GM10847 (cell line): Measurements from ENCODE around the gene RBP7.

Source experiments
- POLR2A ChIP-seq: IDR thresholded peaks from 2 replicates; pipeline ENCODE4 v1.6.1; 2011; ENCODE audit not compliant: insufficient read length; ENCODE audit errors: extremely low read depth

The RBP7 gene

DNA sequence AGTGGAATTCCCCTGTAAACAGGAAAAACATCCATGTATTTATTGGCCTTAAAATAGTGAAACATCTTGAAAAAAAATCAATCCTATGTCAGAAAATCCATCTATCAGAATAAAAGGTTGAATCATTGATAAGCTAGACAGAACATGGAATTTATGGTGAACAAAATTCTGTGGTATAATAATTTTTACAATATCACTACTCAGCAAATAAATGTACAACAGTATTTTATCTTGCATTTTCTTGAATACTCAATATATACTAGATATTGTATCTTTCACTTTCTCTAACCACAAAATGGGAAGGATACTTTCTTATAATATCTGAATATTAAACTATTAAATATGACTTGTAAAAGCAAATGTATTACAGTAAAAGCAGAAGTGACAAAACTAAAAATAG lies 30.0 kb downstream of the RBP7 start:
- TF ChIP-seq POLR2A: no peak

DNA sequence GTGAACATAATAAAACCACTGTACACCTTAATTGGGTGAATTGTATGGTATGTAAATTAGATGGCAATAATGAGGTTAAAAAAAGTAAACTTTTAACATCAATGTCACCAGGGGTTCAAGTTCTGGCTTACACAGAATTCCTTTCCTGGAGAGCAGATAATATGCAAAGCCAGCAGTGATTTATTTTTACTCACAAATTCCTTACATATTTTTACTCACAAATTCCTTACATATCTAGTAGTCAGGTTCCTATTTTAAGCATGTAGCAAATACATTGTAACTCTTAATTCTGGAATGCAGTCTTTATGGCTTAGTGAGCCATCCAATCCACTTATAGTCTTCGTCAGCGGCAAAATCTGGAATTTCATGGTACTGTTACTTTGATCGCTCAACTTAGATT lies 34.4 kb downstream of the RBP7 start:
- TF ChIP-seq POLR2A: no peak

GRCh38 chr1:10032590-10033358 lies 35.7 kb downstream of the RBP7 start, which contains the start of gene UBE4B:
Gene UBE4B (plus strand): TSS chr1:10032958. CDS start chr1:10033671, 713 bp downstream.
- TF ChIP-seq POLR2A: no peak

GRCh38 chr1:10033359-10033845 lies 36.4 kb downstream of the RBP7 start:
- TF ChIP-seq POLR2A: no peak

GRCh38 chr1:10042746-10043145 lies 45.7 kb downstream of the RBP7 start:
- TF ChIP-seq POLR2A: no peak

GRCh38 chr1:10045480-10046355 lies 48.7 kb downstream of the RBP7 start:
- TF ChIP-seq POLR2A: no peak

DNA sequence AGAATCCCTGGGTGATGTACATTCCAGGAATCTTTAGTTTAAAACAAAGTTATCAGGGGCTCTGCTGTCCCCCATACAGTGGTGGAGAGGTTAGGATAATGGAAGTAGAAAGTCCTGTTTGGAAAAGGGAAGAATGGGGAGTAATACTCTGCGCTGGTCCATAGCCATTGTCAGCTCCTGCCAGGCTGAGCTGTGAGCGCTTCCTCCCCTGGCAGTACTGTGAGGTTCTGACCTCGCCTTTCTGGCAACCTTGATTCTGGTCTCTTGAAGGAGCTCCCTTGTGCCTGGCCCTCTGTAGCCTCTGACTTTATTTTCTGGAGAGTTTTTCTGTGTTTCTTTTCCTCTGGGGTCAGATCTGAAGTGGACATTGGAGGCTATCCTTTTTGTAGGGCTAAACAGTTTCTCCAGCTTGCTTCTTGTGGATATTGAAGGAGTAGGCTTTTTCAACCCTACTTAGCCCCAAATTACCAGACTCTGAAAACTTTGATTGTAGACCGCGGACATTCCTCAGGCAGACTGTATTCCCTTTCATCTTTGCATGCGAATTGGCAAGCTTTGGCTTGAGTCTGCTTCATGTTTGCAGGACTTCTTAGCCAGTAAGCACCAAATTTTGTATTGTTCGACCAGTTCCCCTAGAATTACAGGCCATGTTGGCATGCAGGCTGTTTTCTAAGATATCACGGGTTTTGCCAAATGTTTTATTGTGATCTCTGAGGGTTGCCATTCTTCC lies 49.5 kb downstream of the RBP7 start:
- TF ChIP-seq POLR2A: no peak

- no peak for TF ChIP-seq POLR2A
Observed at GRCh38 chr1:10048601-10049000, 51.6 kb downstream of the RBP7 start.

DNA sequence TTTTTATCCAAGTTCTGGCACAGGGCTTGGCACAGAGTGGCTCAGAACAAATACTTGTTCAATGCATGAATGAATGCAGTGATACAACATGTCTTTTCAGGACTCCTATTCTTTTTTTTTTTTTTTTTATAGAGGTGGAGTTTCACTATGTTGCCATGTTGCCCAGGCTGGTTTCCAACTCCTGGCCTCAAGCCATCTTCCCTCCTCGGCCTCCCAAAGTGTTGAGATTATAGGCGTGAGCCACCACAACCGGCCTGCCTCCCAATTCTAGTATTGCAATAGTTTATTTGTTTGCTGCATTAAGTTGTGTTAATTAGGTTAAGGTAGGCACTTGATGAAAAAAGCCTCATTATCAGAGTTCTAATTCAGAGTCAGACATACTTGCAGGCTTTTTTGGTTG lies 53.6 kb downstream of the RBP7 start:
- TF ChIP-seq POLR2A: no peak

DNA sequence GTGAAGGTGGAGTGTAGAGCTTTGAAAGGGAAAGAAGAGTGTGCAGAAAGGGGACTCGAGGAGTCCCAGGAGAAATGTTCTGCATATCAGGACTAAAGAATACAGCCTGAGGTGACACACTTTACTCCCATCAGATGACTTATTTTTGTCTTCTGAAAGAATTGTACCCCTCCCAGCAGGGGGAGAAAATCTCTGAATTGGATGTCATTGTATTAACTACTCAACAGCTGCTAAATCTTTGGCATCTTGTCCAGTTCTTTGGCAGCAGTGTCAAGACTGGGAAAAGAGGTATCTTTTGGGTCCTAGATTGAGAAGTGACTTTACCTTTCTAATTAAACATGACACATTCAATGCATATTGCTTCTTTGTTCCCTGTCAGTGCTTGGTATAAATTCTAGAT lies 54.6 kb downstream of the RBP7 start:
- no peak for TF ChIP-seq POLR2A

- TF ChIP-seq POLR2A: no peak
Observed at GRCh38 chr1:10052347-10052746, 55.3 kb downstream of the RBP7 start.

DNA sequence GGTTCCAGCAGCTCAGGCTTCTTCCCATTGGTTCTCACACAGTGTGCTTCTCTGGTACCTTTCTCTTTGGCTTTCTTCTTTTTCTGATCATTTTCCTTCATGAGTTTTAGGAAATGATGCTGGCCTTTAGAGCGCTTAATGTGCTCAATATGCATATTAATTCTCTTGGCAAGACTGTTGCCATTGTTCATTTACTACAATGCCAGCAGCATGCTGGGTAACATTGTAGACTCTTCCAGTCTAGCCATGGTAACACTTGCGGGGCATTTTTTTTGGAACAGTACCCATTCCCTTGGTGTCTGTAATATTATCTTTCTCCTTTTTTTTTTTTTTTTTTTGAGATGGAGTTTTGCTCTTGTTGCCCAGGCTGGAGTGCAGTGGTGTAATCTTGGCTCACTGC lies 57.4 kb downstream of the RBP7 start:
- no peak for TF ChIP-seq POLR2A

DNA sequence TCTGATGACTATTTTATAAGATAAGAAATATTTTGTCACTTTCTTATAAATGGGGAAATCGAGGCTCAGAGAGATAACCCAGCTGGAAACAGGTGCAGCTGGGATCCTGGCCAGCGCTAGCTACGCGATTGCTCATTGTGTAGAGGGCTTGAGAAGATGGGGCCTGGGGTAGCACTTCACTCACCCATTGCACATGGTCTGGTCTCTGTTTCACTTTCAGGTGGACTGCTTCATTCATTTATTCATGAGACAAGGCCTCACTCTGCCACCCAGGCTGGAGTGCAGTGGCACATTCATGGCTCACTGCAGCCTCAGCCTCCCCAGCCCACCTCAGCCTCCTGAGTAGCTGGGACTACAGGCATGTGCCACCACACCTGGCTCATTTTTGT lies 59.6 kb downstream of the RBP7 start:
- TF ChIP-seq POLR2A: no peak

DNA sequence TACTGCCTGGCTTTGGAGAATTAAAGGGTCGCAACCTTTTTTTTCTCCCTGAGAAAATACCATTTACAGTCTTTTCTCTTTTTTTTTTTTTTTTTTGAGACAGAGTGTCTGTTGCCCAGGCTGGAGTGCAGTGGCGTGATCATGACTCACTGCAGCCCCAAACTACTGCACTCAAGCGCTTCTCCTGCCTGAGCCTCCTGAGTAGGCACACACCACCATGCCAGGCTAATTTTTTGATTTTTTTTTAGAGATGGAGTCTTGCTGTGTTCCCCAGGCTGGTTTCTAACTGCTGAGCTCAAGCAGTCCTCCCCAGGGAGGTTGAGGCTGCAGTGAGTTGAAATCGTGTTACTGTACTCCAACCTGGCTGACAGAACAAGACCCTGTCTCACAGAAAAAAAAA lies 60.3 kb downstream of the RBP7 start:
- no peak for TF ChIP-seq POLR2A

DNA sequence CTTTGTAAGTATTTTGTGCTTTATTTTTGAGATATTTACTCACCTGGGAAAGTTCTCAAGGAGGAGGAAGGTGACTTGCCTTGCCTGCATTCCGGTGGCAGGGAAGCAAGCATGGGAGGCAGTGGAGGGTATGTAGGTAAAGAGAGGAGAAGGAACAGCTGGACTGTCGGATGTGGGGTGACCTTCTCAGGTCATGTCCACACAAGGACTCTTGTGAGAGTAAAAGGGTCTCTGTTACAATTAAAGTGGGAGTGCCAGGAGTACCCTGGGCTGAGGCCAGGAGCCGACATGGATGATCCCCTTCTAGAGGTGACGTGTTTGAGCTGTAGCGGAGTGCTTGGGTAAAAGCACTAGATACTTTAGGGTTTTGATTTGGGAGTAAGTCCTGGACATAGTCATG lies 60.8 kb downstream of the RBP7 start:
- no peak for TF ChIP-seq POLR2A
